Tibial artery (tissue), 4 donors: ENCODE measurements around the gene NSG1.

ENCODE experiments used
- DNase-seq, 2 donors: peaks; one replicate each; pipeline ENCODE4 v3.0.0-alpha.2; 2019
- H3K27ac ChIP-seq, 2 donors: fragments of 200-600 bp; sonication (generic) in 1 of 2; 1 replicate in 1 of 2; 2 replicates in 1 of 2; pipeline ENCODE4 v1.5.1; 2018 to 2019; ENCODE audit warnings: mild to moderate bottlenecking in 1 of 2
- H3K27me3 ChIP-seq, 2 donors: fragments of 200-600 bp; sonication (generic) in 1 of 2; one replicate each; pipeline versions ENCODE4 v1.5.1 to v1.6.0; 2016 to 2019
- H3K36me3 ChIP-seq, 3 donors: fragments of 200-600 bp; sonication (generic) in 2 of 3; one replicate each; pipeline ENCODE4 v1.5.1; 2016 to 2019; ENCODE audit warnings: mild to moderate bottlenecking in 2 of 3
- H3K4me1 ChIP-seq, 4 donors: fragments of 200-600 bp; sonication (generic) in 2 of 4; 1 replicate in 3 of 4; 2 replicates in 1 of 4; pipeline ENCODE4 v1.5.1; 2016 to 2019
- H3K4me3 ChIP-seq, 2 donors: fragments of 200-600 bp; sonication (generic) in 1 of 2; 1 replicate in 1 of 2; 2 replicates in 1 of 2; pipeline ENCODE4 v1.5.1; 2018 to 2019; ENCODE audit warnings: mild to moderate bottlenecking in 2 of 2
- H3K9me3 ChIP-seq, 3 donors: fragments of 200-600 bp; sonication (generic) in 1 of 3; one replicate each; pipeline ENCODE4 v1.5.1; 2016 to 2019
- intact Hi-C: fragments of 100-400 bp; cut with DNase I; formaldehyde crosslinking; loops from one replicate; pipeline ENCODE4 v1.15.0; 2023; ENCODE audit warnings: low total_unique reads
- TF ChIP-seq, protein P1 (sequence below), 2 experiments: fragments of 200-600 bp in 1 of 2; fragments of 450-650 bp in 1 of 2; IDR thresholded peaks; one replicate each; pipeline ENCODE4 v1.5.1; 2017 to 2019; ENCODE audit warnings: antibody characterized with exemption in 2 of 2, mild to moderate bottlenecking in 1 of 2, moderate library complexity in 1 of 2

NSG1 gene

DNA sequence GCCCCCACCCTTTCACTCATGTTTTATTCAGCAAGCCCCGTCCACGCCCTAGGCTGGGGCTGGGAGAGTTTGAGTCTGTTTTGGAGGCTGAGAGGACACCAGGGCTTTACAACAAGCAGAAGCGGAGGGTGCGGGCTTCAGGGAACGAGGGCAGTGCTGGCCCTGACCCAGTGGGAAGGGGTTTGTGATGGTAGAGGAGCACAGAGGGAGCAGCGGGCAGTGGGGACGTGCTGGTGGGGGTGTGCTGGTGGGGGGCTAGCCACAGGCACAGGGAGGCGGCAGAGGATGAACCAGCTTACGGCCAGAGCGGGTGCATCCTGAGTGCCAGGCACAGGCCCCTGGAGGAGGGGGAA is 26.4 kb downstream of the NSG1 start:
- H3K36me3 ChIP-seq, result peaks cover 10 to 32% (median 16%) of the 10 kb centered on the region in 3 donors
- H3K4me1 ChIP-seq, result no peaks in the 10 kb centered on the region
- no peaks in the 10 kb centered on the region for H3K9me3 ChIP-seq
- intact Hi-C loops, result no loop called here
- TF ChIP-seq, protein P1, sequence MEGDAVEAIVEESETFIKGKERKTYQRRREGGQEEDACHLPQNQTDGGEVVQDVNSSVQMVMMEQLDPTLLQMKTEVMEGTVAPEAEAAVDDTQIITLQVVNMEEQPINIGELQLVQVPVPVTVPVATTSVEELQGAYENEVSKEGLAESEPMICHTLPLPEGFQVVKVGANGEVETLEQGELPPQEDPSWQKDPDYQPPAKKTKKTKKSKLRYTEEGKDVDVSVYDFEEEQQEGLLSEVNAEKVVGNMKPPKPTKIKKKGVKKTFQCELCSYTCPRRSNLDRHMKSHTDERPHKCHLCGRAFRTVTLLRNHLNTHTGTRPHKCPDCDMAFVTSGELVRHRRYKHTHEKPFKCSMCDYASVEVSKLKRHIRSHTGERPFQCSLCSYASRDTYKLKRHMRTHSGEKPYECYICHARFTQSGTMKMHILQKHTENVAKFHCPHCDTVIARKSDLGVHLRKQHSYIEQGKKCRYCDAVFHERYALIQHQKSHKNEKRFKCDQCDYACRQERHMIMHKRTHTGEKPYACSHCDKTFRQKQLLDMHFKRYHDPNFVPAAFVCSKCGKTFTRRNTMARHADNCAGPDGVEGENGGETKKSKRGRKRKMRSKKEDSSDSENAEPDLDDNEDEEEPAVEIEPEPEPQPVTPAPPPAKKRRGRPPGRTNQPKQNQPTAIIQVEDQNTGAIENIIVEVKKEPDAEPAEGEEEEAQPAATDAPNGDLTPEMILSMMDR (IDR thresholded peaks at IDR 0.05), result no peak
- no peaks in the 10 kb centered on the region for H3K27me3 ChIP-seq
- no peak overlapping the region for H3K4me3 ChIP-seq
- no peak for DNase-seq
- H3K27ac ChIP-seq, result no peak overlapping the region

DNA sequence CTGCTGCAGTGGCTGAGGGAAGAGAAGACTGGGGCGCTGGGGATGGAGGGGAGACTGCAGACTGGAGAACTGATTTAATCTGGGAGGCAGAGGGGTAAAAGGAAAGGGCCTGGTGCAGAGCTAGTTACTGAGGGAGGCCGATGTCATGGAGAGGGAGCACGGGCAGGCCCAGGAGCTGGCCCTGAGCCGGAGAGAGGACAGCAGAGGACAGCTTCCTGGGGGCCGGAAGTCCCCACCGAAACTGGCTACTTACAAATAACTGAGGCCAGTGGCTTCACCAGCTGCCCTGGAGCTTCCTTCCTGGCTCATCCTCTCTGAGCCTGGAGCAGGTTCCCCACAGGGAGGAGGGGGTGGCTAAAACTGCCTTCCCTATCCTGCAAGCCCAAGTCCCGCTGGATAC is 26.9 kb downstream of the NSG1 start:
- intact Hi-C loops, result no loop called here
- DNase-seq, result no peak
- TF ChIP-seq, protein P1 (IDR thresholded peaks at IDR 0.05), result no peak
- Histone ChIP-seq H3K27me3 (no peaks in the 10 kb centered on the region), H3K4me3 (no peak overlapping the region), H3K9me3 (no peaks in the 10 kb centered on the region), H3K4me1 (no peaks in the 10 kb centered on the region), H3K27ac (no peak overlapping the region), H3K36me3 (peaks cover 15 to 37% (median 19%) of the 10 kb centered on the region in 3 donors)

DNA sequence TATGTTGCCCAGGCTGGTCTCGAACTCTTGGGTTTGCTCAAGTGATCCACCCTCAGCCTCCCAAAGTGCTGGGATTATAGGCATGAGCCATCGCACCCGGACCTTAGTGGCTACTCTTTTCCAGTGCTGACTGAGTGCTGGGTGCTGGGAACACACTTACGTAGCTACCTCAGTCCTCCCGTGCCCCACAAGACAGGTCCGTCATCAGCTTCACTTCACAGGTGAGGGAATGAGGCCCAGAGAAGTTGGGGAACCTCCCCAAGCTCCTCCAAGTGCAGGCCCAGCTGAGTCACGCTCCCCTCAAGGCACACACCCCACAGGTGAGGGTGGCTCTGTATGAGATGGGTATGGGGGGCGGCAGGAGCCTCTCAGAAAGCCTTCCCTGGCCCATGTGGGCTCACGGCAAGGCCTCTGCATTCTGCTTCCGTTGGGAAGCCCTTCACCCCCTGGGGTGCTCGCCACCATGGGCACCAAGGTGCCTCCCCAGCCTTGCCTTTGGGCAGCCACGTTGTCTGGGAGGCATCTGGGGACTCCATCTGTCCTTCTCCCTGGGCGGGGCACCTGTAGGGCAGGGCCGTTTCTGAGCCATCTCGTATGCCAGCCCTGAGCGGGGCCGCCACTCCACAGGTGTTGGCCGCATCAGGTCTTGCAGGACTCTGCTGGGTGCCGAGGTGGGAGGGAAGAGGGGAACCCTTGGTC is 28.4 kb downstream of the NSG1 start:
- DNase-seq, result no peak
- H3K9me3 ChIP-seq, result no peaks in the 10 kb centered on the region

DNA sequence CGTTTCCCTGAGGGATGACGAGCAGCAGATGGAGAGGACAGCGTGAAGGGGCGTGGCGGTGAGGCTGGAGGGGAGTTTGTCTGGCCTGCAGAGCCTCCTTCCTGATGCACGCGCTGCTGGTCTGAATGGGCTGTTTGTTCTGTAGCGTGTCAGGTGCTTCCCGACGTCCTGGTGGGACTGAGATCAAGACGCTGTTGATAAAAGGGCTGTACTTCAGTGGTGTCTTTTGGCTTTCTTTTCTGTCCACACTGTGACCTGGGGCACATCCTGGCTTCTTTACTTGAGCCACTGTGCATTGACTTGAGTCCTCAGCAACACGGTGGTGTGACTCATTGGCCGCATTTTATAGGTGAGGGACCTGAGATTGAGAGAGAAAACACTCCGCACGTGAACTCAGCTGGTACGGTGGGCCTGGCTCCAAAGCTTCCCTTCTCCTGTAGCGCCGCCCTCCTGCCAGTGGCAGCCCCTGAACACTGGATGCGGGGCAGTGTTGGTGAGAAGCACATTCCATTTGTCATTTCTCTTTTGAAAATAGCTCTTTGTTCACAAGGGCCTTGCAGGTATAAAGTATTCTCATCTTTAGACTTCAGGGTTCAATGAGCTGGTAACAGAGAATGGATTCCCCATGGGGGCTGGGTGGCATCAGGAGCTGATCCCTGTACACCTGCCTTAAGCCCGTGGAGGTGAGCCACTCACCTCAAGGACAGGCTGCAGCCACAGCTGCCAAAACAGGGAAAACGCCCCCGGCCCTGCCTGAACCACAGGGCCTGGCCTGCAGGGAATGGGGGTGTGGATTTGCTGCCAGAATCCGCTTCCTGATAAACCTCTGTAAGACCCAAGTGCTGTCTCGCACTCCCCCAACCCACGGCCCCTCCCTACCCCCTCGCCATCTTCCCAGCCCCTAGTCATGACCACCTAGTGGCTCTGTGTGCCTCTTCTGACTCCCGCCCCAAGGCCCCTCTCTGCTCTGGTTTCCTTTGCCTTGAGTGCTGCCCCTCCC is 29.2 kb downstream of the NSG1 start:
- intact Hi-C loops, result no loop called here
- H3K27me3 ChIP-seq, result no peaks in the 10 kb centered on the region
- TF ChIP-seq, protein P1 (IDR thresholded peaks at IDR 0.05), result no peak
- H3K9me3 ChIP-seq, result no peaks in the 10 kb centered on the region
- H3K4me1 ChIP-seq, result no peaks in the 10 kb centered on the region
- peaks cover 37 to 60% (median 42%) of the 10 kb centered on the region in 3 donors for H3K36me3 ChIP-seq
- H3K4me3 ChIP-seq, result no peak overlapping the region
- H3K27ac ChIP-seq, result no peak overlapping the region
- no peak for DNase-seq

More for the DNA sequence above, 28.4 kb downstream of the NSG1 start:
- Histone ChIP-seq H3K4me1 (no peaks in the 10 kb centered on the region), H3K4me3 (no peak overlapping the region), H3K27ac (no peak overlapping the region), H3K27me3 (no peaks in the 10 kb centered on the region), H3K36me3 (peaks cover 29 to 51% (median 34%) of the 10 kb centered on the region in 3 donors)
- TF ChIP-seq, protein P1 (IDR thresholded peaks at IDR 0.05), result no peak
- intact Hi-C loops, result no loop called here

DNA sequence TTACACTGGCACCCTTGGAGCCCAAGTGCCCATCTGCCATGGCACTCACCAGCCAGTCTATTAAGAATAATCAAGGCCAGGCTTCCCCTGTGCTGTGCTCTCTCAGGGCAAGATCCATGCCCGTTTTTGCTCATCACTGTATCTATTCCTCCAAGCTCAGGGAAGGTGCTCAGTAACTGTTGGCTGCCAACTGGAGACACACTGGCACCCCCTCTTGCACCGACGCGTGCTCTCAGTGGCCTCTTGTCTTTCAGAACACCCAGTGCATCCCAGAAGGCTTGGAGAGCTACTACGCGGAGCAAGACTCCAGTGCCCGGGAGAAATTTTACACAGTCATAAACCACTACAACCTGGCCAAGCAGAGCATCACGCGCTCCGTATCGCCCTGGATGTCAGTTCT is 30.1 kb downstream of the NSG1 start:
- TF ChIP-seq, protein P1 (IDR thresholded peaks at IDR 0.05), result no peak
- peaks cover 46 to 68% (median 51%) of the 10 kb centered on the region in 3 donors for H3K36me3 ChIP-seq
- H3K9me3 ChIP-seq, result no peaks in the 10 kb centered on the region
- H3K27ac ChIP-seq, result no peak overlapping the region
- no peaks in the 10 kb centered on the region for H3K4me1 ChIP-seq
- DNase-seq, result peak in 1 of 2 donors; percentile 6
- H3K4me3 ChIP-seq, result no peak overlapping the region
- intact Hi-C loops, result no loop called here
- H3K27me3 ChIP-seq, result no peaks in the 10 kb centered on the region
